ENCODE measurements around the gene APOF. TPM values are rescaled to one million over a fixed set of nuclear protein-coding genes. Genes with fewer than 3 reads are reported as not detected.

Gene APOF
- total and polyA plus RNA-seq, 2 of the 13 experiments (the other 11 are each of a cell fraction or from before 2014, with no cell fraction given) = 3.3 to 23.9 TPM

DNA sequence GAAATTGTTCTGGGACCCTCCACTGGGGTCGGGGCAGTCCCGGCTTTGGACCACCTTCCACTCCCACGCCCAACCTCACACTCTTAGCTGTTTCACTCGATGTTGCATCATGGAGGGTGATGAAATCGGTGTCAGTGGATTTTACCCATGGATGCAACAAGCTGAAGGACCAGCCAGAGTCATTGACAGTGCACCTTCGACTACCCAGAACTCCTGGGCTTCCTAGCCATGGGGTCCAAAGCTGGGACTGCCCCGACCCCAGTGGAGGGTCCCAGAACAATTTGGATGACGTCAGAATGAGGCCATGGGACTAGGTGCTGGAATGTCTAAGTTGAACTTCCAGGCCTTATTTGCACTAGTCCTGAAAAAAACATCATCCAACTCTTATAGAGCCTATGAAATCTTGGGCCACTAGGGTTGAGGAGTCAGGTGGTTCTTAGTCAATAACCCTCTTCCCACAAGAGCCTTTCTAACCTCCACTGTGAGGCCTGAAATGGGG lies 24.9 kb downstream of the APOF start (continued):
- TF ChIP-seq, protein P1, sequence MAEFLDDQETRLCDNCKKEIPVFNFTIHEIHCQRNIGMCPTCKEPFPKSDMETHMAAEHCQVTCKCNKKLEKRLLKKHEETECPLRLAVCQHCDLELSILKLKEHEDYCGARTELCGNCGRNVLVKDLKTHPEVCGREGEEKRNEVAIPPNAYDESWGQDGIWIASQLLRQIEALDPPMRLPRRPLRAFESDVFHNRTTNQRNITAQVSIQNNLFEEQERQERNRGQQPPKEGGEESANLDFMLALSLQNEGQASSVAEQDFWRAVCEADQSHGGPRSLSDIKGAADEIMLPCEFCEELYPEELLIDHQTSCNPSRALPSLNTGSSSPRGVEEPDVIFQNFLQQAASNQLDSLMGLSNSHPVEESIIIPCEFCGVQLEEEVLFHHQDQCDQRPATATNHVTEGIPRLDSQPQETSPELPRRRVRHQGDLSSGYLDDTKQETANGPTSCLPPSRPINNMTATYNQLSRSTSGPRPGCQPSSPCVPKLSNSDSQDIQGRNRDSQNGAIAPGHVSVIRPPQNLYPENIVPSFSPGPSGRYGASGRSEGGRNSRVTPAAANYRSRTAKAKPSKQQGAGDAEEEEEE (CRISPR knock-in tag; IDR thresholded peaks at IDR 0.05; ENCODE audit: borderline replicate concordance) = no peak
- TF ChIP-seq CEBPG (CRISPR knock-in tag; IDR thresholded peaks at IDR 0.05) (peak; percentile 78), SCMH1 (CRISPR knock-in tag; IDR thresholded peaks at IDR 0.05; ENCODE audit: borderline replicate concordance) (no peak), NCOA5 (CRISPR knock-in tag; IDR thresholded peaks at IDR 0.05) (no peak), MXD4 (CRISPR knock-in tag; IDR thresholded peaks at IDR 0.05) (no peak), MEIS2 (CRISPR knock-in tag; IDR thresholded peaks at IDR 0.05) (no peak), ZNF781 (CRISPR knock-in tag; IDR thresholded peaks at IDR 0.05; ENCODE audit: borderline replicate concordance, not compliant biosample characterization) (no peak), ZNF782 (CRISPR knock-in tag; IDR thresholded peaks at IDR 0.05; ENCODE audit: borderline replicate concordance) (no peak), CEBPB (IDR thresholded peaks at IDR 0.05; ENCODE audit: borderline replicate concordance, low read depth, low read length) (peak; percentile 87), SNRNP70 (IDR thresholded peaks at IDR 0.05; ENCODE audit: low read depth, low read length) (no peak), PHF8 (CRISPR knock-in tag; IDR thresholded peaks at IDR 0.05) (no peak), ZFP36L1 (CRISPR knock-in tag; IDR thresholded peaks at IDR 0.05) (no peak), CREB1 (IDR thresholded peaks at IDR 0.05) (peak; percentile 90), CREB1 (CRISPR knock-in tag; IDR thresholded peaks at IDR 0.05) (no peak), ZEB1 (IDR thresholded peaks at IDR 0.05; ENCODE audit: insufficient replicate concordance, low read depth) (no peak), ZNF619 (CRISPR knock-in tag; IDR thresholded peaks at IDR 0.05) (no peak), CAMTA2 (CRISPR knock-in tag; IDR thresholded peaks at IDR 0.05; ENCODE audit: borderline replicate concordance) (no peak), FOSL2 (CRISPR knock-in tag; IDR thresholded peaks at IDR 0.05) (0 out of 2 replicates have a peak, but pooled peaks have one; percentile 13), POLR2G (IDR thresholded peaks at IDR 0.05; ENCODE audit: low read depth, low read length) (no peak), ZNF367 (CRISPR knock-in tag; IDR thresholded peaks at IDR 0.05; ENCODE audit: borderline replicate concordance) (no peak), NR1H2 (CRISPR knock-in tag; IDR thresholded peaks at IDR 0.05; ENCODE audit: borderline replicate concordance, low read depth) (no peak), SIN3A (IDR thresholded peaks at IDR 0.05; ENCODE audit: borderline replicate concordance, low read depth, low read length) (no peak), ZNF605 (CRISPR knock-in tag; IDR thresholded peaks at IDR 0.05) (no peak), TRIM24 (CRISPR knock-in tag; IDR thresholded peaks at IDR 0.05) (no peak)
- TF ChIP-seq, protein P2, sequence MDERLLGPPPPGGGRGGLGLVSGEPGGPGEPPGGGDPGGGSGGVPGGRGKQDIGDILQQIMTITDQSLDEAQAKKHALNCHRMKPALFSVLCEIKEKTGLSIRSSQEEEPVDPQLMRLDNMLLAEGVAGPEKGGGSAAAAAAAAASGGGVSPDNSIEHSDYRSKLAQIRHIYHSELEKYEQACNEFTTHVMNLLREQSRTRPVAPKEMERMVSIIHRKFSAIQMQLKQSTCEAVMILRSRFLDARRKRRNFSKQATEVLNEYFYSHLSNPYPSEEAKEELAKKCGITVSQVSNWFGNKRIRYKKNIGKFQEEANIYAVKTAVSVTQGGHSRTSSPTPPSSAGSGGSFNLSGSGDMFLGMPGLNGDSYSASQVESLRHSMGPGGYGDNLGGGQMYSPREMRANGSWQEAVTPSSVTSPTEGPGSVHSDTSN (CRISPR knock-in tag; IDR thresholded peaks at IDR 0.05) = no peak
- TF ChIP-seq, protein P3, sequence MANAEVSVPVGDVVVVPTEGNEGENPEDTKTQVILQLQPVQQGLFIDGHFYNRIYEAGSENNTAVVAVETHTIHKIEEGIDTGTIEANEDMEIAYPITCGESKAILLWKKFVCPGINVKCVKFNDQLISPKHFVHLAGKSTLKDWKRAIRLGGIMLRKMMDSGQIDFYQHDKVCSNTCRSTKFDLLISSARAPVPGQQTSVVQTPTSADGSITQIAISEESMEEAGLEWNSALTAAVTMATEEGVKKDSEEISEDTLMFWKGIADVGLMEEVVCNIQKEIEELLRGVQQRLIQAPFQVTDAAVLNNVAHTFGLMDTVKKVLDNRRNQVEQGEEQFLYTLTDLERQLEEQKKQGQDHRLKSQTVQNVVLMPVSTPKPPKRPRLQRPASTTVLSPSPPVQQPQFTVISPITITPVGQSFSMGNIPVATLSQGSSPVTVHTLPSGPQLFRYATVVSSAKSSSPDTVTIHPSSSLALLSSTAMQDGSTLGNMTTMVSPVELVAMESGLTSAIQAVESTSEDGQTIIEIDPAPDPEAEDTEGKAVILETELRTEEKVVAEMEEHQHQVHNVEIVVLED (CRISPR knock-in tag; IDR thresholded peaks at IDR 0.05; ENCODE audit: borderline replicate concordance) = no peak
- TF ChIP-seq, protein P4, sequence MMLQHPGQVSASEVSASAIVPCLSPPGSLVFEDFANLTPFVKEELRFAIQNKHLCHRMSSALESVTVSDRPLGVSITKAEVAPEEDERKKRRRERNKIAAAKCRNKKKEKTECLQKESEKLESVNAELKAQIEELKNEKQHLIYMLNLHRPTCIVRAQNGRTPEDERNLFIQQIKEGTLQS (CRISPR knock-in tag; IDR thresholded peaks at IDR 0.05) = peak; percentile 64; the same call in 1 of the 2 replicates
